Measurements from ENCODE around the gene GNAI1. TPM values are rescaled to one million over a fixed set of nuclear protein-coding genes. Genes with fewer than 3 reads are reported as not detected.

The GNAI1 gene
- polyA plus RNA-seq, 2 of the 4 experiments (the other 2 are of a cell fraction) = 46.3 to 96.3 TPM

DNA sequence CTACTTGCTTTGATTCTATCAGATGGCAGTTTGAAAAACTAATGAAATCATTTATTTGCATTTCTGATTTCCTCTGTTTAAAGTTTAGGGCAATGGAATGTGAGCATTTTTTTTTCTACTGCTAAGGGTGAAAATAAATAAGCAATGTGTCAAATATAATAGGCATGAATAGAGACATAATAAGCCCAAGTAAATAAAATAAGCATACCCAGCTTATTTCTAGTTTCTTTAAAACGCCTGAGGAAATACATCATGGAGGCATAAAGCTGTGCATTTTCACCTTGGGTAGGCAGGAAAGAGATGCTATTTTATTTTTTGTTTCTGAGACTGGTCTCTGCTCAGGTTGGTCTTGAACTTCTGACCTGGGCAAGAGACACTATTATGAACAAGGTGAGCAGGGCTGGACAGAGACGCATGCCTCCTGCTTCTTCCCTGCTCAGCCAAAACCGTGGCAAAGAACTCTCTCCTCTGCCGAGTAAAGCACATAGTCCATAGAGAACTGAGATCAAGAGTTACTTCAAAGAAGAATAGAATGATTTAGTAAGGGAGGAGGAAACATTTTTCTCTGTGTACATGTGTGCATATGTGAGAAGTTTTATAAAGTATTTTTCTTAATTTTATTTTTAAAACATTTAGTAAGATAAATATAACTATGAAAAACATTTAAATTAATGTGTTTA, 138.1 kb downstream of the GNAI1 start:
- POLR2A ChIA-PET = no interaction called here
- FAIRE-seq (no peak), ATAC-seq (no peak), DNase-seq (ENCODE audit: low read depth in 1 of 2, low spot score in 1 of 2) (no peak)
- no peak overlapping the region for H3K4me3 ChIP-seq
- H3K4me2 ChIP-seq = peak overlapping the region; percentile 13; the same call in 2 of the 3 replicates
- H3K4me1 ChIP-seq = peaks cover 30% of the 10 kb centered on the region
- WGBS (ENCODE audit: missing lambda C conversion rate) = 54% methylated on average over 4 of the region's 4 CpGs
- CTCF ChIA-PET = no interaction called here
- TF ChIP-seq HOXB5 (CRISPR knock-in tag; IDR thresholded peaks at IDR 0.05) (no peak), BHLHE40 (IDR thresholded peaks at IDR 0.05; ENCODE audit: low read depth, low read length) (no peak), CHD2 (IDR thresholded peaks at IDR 0.05; ENCODE audit: low read length, partially characterized antibody) (no peak), CEBPB (IDR thresholded peaks at IDR 0.05) (no peak), NPAS2 (CRISPR knock-in tag; IDR thresholded peaks at IDR 0.05; ENCODE audit: borderline replicate concordance) (no peak), GATA3 (IDR thresholded peaks at IDR 0.05; ENCODE audit: borderline replicate concordance) (no peak)
- H3K27ac ChIP-seq = peak overlapping the region in 1 of 2 experiments; percentile 47; a peak in 2 of 6 replicates
- no peaks in the 10 kb centered on the region for H3K9me3 ChIP-seq

DNA sequence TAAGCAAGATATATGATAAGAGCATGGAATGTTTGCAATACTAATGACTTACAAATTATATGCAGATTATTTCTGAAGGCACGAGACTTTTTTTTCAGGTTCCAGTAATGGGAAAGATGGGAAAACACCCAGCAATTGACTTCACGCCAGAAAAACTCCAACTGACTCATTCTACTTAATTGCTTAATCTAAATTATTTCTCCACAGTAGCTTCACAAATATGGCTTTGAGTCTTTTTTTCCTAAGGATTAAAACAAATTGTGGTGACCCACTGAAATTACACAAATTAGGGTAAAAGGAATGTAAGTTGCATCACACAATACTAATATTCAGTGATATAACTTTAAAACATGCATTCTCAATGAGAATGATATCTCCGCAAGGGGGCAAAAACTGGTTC, 138.7 kb downstream of the GNAI1 start:
- no peak for DNase-seq (ENCODE audit: low read depth in 1 of 2, low spot score in 1 of 2)
- no peaks in the 10 kb centered on the region for H3K9me3 ChIP-seq
- ChIA-PET CTCF (no interaction called here), POLR2A (no interaction called here)
- TF ChIP-seq FOSL2 (IDR thresholded peaks at IDR 0.05) (no peak), FOSL2 (CRISPR knock-in tag; IDR thresholded peaks at IDR 0.05) (0 out of 2 replicates have a peak, but pooled peaks have one; percentile 11), ZNF302 (CRISPR knock-in tag; IDR thresholded peaks at IDR 0.05) (no peak)
- H3K4me1 ChIP-seq = peaks cover 36% of the 10 kb centered on the region
- ATAC-seq = no peak
- no peak overlapping the region for H3K4me2 ChIP-seq
- no peak overlapping the region for H3K4me3 ChIP-seq
- no peak overlapping the region for H3K27ac ChIP-seq
- WGBS (ENCODE audit: missing lambda C conversion rate) = 91% methylated on average over 3 of the region's 3 CpGs
- no peak for FAIRE-seq

DNA sequence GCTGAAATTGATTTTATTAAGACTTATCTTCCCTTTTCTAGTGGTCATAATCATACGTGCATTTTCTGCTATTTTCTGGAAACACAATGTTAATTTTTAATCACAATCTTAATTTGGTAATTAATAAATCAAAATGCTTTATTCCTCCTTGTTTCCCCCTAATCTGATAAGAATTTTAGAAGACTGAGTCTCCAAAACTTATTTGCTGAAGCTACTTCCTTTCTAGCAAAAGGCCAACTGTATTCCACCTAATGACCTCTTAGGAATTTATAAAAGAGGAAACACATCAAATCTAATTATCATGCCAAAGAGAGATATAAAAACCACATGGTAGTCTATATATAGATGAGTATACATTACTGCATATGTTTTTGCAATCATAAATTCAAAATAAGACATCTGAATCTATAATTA, 140.6 kb downstream of the GNAI1 start:
- WGBS (ENCODE audit: missing lambda C conversion rate) = 69% methylated on average over 1 of the region's 1 CpG
- POLR2A ChIA-PET = no interaction called here
- no peak for TF ChIP-seq JUNB (IDR thresholded peaks at IDR 0.05)
- TF ChIP-seq, protein P1, sequence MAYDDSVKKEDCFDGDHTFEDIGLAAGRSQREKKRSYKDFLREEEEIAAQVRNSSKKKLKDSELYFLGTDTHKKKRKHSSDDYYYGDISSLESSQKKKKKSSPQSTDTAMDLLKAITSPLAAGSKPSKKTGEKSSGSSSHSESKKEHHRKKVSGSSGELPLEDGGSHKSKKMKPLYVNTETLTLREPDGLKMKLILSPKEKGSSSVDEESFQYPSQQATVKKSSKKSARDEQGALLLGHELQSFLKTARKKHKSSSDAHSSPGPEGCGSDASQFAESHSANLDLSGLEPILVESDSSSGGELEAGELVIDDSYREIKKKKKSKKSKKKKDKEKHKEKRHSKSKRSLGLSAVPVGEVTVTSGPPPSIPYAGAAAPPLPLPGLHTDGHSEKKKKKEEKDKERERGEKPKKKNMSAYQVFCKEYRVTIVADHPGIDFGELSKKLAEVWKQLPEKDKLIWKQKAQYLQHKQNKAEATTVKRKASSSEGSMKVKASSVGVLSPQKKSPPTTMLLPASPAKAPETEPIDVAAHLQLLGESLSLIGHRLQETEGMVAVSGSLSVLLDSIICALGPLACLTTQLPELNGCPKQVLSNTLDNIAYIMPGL (CRISPR knock-in tag; IDR thresholded peaks at IDR 0.05; ENCODE audit: borderline replicate concordance) = no peak
- no peak for TF ChIP-seq RARB (CRISPR knock-in tag; IDR thresholded peaks at IDR 0.05)
- no peak for TF ChIP-seq CEBPB (IDR thresholded peaks at IDR 0.05)
- TF ChIP-seq NR3C1 (IDR thresholded peaks at IDR 0.05) = no peak
- TF ChIP-seq CHD2 (IDR thresholded peaks at IDR 0.05; ENCODE audit: low read length, partially characterized antibody) = no peak
- no peak for TF ChIP-seq GATA3 (IDR thresholded peaks at IDR 0.05; ENCODE audit: borderline replicate concordance)
- no peak for FAIRE-seq
- no peak for DNase-seq (ENCODE audit: low read depth in 1 of 2, low spot score in 1 of 2)
- Histone ChIP-seq H3K4me2 (no peak overlapping the region), H3K9me3 (no peaks in the 10 kb centered on the region), H3K4me3 (no peak overlapping the region), H3K4me1 (peaks cover 52% of the 10 kb centered on the region), H3K27ac (peak overlapping the region; percentile 71 to 72; a peak in 3 of 6 replicates)
- CTCF ChIA-PET = interaction anchor here (1.6 kb wide), 1 partner anchor 141 kb away, joined by 6 read pairs; the partner anchor contains the start of gene GNAI1
- ATAC-seq = no peak

Small RNAs within 50 kb of the gene (small RNA-seq; reads per million reads assigned to genes)
- 0 reads per million in 6 experiments for gene RN7SL869P

Measured in A549 (cell line).